GM18508 (cell line): ENCODE data around the gene MRPL19.

Source experiments
- ATAC-seq: cut with Tn5 transposase; IDR thresholded peaks from one replicate; pipeline ENCODE4 v1.9.1; 2021; ENCODE audit warnings: moderate number of reproducible peaks; ENCODE audit not compliant: insufficient read depth, unreplicated experiment

The MRPL19 gene

GRCh38 chr2:75646583-75647425, at the start of gene MRPL19:
Gene MRPL19 (plus strand): TSS chr2:75646783. CDS start chr2:75646808, 25 bp downstream.
- ATAC-seq: peak; percentile 90

GRCh38 chr2:75596784-75597183, 49.8 kb upstream of the MRPL19 start:
- ATAC-seq: no peak

DNA sequence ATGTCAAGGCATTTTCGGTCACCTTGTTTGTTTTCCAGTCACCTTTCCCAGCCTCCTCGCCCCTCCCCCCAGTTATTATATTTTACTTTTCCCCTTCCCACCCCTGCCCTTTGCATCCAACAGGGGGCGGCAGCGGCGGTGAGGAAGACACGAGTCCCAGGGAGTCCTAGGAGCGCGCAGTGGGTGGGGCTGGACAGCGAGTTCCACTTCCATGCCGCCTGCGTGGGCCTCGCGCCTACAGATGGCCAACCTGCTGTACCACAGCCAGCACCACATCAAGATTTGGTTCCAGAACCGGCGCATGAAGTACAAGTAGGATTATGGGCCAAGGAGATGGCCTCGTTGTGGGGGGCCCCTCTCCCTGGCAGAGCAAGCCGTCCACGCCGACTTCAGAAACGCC, 48.6 kb upstream of the MRPL19 start:
- ATAC-seq: no peak

DNA sequence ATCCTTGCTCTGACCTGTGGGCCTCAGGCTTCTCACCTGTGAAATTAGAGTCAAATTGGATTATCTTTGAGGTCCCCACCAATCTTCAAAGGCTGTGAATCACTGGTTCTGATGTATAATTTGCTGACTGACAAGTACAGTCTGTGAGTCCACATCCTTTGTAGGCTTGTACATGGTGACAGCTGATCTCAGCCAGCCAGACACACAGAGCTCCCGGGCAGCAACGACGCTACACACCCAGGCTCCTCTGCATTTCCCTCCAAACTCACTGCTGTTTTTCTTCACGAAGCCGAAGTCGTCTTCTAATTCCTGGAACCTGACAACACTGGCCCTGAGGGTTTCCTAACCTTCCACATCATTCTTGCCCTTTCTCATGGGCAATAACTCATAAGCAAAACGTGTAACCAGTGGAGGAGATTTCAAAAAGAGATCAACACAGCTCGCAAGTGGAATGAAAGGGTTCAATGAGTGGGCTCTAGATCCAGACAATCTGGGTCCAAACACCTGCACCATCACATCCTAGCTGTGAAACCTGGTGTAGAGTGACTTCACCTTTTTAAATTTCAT, 47.9 kb upstream of the MRPL19 start:
- no peak for ATAC-seq

DNA sequence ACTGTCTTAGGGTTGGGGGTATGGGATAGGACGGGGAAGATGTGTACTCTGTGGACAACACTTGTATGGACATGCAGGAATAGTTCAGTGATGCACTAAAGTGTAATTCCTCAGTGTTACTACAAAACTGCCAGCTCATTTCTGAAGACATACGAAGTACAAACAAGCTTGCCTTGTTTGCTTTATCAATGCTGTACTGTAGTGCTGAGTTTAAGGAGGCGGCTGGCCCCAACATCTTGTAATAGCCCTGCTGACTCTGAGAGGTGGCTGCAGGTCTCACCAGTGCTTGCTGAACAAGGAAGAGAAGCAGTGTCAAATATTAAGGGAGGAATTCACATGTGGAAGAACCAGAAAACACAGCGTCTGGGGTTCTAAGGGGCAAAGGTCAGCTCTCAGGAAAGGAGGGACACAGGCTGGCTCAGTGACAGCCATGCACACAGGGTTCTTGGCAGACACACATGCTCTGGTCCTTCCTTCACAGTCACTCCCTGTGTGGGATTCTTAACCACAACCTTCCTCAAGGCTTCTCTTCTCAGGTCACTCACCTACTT, 46.0 kb upstream of the MRPL19 start:
- no peak for ATAC-seq

DNA sequence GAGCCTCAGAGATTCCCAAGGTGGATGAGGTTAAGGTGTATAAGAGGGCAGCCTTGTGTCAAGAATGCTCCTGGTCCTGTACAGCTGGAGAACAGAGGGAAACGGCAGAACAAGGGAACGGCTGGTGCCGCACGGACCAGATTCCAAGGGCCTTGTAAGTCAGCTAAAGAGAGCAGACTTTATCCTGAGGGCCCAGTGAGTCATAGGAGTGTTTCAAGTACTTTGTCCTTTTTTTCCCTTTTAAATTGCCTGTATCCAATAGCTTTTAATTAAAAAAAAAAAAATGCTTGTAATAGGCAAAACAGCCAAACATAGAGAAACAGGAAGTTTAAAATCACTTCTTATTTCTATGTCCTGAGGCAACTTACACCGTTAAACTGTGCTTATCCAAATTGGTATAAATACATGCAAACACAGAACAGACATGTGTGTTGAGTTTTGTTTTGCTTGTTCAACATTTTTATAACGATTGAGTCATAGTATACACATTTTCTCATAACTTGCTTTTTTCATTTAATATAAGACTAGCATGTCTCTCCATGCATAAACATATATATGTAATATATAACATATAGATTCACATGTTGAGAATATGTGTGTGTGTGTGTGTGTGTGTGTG, 43.8 kb upstream of the MRPL19 start:
- no peak for ATAC-seq

- no peak for ATAC-seq
Observed at GRCh38 chr2:75603477-75603876, 43.1 kb upstream of the MRPL19 start.

DNA sequence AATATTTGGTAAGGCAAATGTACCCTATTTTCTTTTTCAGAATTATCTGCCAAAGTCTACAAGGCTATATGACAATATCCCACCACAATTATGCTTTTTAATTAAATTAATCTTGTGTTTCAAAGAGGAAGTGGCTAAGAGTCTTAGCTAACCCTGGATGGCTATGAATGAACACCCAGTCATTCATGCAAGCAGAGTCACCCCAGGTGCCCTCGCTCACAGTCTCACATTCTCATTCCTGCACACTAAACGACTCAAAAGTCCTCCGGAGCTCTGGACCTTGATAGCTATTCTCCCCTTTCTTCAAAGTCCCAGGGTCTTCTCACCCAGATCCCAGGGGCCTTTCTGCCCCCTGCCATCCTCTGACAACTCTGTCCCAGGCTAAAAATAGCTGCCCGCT, 42.1 kb upstream of the MRPL19 start:
- ATAC-seq: no peak

DNA sequence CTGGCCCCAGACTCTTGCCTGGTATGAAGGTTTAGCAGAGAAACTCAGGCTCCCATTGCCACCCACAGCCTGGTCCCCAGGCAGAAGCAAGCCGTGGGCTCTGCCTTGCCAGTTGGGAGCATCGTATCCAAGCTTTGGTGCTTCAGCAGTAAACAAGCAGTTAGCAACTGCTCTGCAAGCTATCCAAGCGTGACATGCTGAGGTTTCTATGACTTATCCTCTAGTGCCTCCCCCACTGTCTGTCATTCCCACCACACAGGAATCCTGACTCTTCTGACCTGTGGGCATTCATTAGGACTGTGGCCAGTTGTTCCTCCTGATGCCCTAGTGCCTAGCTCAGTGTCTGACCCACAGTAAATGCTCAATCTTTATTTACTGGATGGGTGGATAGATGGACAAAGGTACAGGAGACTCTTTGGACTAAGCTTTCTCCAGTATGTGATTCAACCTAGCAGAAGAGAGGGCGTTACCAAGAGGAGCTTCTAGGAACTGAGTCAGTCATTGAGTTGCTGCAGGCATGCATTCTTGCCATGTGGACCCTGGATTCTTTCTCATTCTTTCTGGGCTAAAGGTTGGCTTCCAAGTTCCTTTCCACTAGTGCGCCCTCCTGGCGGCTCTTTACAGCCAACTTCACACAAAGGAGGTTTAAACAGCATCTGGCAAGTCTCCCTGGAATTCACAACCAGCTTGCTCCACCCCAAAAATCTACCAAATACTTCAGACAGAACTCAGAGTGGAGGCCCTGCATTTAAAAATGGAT, 40.6 kb upstream of the MRPL19 start:
- ATAC-seq: no peak

DNA sequence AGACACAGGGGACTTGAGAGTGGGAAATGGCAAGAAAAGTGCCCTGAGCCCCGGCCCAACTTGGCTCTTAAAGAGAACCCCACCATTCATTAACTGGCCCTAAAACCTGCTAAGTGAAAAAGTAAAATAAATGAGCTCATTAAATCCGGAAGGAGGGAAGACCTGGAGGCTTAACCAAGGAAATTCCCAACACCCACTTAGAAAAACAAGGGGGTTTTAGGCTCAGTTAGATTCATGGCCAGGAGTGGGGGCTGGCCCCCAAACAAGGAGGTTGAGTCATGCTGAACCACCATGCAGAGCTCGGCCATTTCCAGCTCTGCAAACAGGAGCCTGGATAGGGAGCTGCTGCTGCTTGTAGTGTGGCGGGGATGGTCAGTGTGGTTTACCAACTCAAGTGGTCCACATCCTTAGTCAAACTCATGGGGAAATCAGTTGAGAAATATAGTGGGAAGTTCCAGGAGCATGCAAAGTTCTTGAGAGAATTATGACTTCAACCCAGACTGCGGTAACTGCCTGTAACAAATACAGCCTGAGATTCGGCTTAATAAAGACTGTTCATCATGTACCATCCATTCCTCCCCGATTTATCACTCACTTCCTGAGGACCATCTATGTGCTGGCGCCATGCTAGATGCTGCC, 39.7 kb upstream of the MRPL19 start:
- ATAC-seq: no peak

GRCh38 chr2:75607400-75607798, 39.2 kb upstream of the MRPL19 start:
- no peak for ATAC-seq

GRCh38 chr2:75607988-75608683, 38.4 kb upstream of the MRPL19 start:
- ATAC-seq: no peak

- peak; percentile 54 for ATAC-seq
Observed at GRCh38 chr2:75608684-75609333, 37.8 kb upstream of the MRPL19 start.

DNA sequence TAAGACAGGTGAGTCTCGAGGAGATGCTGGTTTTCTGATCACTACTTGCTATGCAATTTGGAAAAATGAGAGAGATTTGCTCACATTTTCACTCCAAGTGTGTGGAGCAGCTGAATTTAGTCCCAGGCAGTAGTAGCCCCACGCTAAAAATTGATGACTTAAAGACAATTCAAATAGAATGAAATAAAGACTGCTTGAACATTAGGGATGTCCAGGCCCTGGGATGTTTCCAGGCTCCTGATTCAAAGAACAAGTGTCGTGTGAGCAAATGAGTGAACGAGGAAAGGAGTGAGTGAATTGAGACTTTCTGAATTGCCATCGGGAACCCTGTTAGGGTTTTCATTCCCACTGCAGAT, 37.3 kb upstream of the MRPL19 start:
- no peak for ATAC-seq

GRCh38 chr2:75609937-75610508, 36.6 kb upstream of the MRPL19 start:
- ATAC-seq: no peak

- no peak for ATAC-seq
Observed at GRCh38 chr2:75610671-75611070, 35.9 kb upstream of the MRPL19 start.

DNA sequence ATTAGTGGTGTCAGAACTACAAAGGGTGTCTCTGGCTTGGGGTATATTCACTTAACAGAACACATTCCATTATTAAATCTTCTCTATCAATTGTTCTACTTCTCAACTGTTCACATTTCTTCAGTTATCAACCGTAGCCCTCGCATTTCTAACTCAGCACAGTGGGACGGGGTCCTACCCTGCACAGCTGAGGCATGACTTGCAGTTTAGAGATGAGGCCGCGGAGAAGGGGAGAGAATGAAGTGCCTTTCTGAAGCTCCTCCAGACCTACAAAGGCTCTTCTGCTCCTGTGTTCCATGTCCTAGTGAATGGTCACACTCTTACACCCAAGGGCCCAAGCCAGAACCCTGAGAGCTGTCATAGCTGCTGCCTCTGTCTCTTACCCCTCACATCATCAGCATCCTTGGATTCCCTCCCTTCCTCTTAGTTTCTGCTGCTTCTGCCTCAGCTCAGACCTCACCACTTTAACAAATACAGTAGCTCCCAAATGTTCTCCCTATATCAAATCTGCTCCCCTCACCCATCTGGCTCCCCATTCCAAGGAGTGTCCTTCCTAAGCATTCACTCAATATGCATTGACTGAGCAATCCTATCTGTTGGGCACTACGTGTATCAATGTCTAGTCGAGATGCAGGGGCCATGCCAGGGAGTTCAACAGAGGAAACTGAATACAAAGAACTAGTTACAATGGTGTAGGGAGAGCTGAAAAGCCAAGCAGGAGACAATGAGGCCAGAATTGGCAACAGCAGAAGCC, 34.3 kb upstream of the MRPL19 start:
- no peak for ATAC-seq

GRCh38 chr2:75612862-75613243, 33.7 kb upstream of the MRPL19 start:
- no peak for ATAC-seq
